IPS-20b (cell line): Measurements from ENCODE around the gene EDDM13.
"Not testable (repeated sequence)": the region's sequence is repeated elsewhere in the genome, so short reads cannot be mapped to it uniquely, and the experiment has no call there.

Experiments used
- H3K27ac ChIP-seq: one replicate; pipeline ENCODE4 v1.5.1; 2013; ENCODE audit warnings: low read length
- H3K27me3 ChIP-seq: 2 replicates; pipeline ENCODE4 v1.6.1; 2013; ENCODE audit warnings: mild to moderate bottlenecking, low read length, inconsistent platforms; ENCODE audit not compliant: insufficient read depth
- H3K36me3 ChIP-seq: 2 replicates; pipeline ENCODE4 v1.6.1; 2013; ENCODE audit warnings: low read depth, mild to moderate bottlenecking, inconsistent platforms, low read length, moderate library complexity; ENCODE audit not compliant: insufficient read depth
- H3K4me1 ChIP-seq: 2 replicates; pipeline ENCODE4 v1.6.1; 2013; ENCODE audit warnings: mild to moderate bottlenecking, control low read depth, inconsistent platforms, low read length, moderate library complexity; ENCODE audit not compliant: insufficient read depth
- H3K4me3 ChIP-seq: 2 replicates; pipeline ENCODE4 v1.5.1; 2013; ENCODE audit warnings: mild to moderate bottlenecking, low read length, inconsistent platforms
- H3K9ac ChIP-seq: 2 replicates; pipeline ENCODE4 v1.6.1; 2013; ENCODE audit warnings: low read depth, mild to moderate bottlenecking, inconsistent platforms, low read length, moderate library complexity
- H3K9me3 ChIP-seq: 2 replicates; pipeline ENCODE4 v1.6.1; 2013; ENCODE audit warnings: mild to moderate bottlenecking, low read depth, low read length, inconsistent platforms; ENCODE audit not compliant: insufficient read depth

The EDDM13 gene

GRCh38 chr19:56272161-56272798 is at the start of gene EDDM13:
EDDM13 (plus strand) TSS chr19:56272748; CDS start chr19:56272835, 87 bp downstream.
- H3K27me3 ChIP-seq: no peaks in the 10 kb centered on the region
- no peaks in the 10 kb centered on the region for H3K36me3 ChIP-seq
- no peak within 1 kb of the TSS for H3K9ac ChIP-seq
- no peaks in the 10 kb centered on the region for H3K9me3 ChIP-seq
- no peak within 1 kb of the TSS for H3K4me3 ChIP-seq
- H3K27ac ChIP-seq: no peak within 1 kb of the TSS
- H3K4me1 ChIP-seq: no peaks in the 10 kb centered on the region

GRCh38 chr19:56222901-56223300 is 49.6 kb upstream of the EDDM13 start:
- no peak overlapping the region for H3K9ac ChIP-seq

GRCh38 chr19:56223481-56223880 is 49.1 kb upstream of the EDDM13 start:
- Histone ChIP-seq H3K36me3 (no peaks in the 10 kb centered on the region), H3K27me3 (no peaks in the 10 kb centered on the region), H3K9ac (no peak overlapping the region), H3K27ac (no peak overlapping the region), H3K4me1 (no peaks in the 10 kb centered on the region), H3K4me3 (no peak overlapping the region), H3K9me3 (no peaks in the 10 kb centered on the region)

More at GRCh38 chr19:56222901-56223300, 49.6 kb upstream of the EDDM13 start:
- Histone ChIP-seq H3K4me1 (no peaks in the 10 kb centered on the region), H3K4me3 (no peak overlapping the region), H3K27ac (no peak overlapping the region), H3K9me3 (no peaks in the 10 kb centered on the region), H3K27me3 (no peaks in the 10 kb centered on the region; the same call in 1 of the 2 replicates), H3K36me3 (no peaks in the 10 kb centered on the region)

- no peak overlapping the region for H3K9ac ChIP-seq
- H3K27me3 ChIP-seq: no peaks in the 10 kb centered on the region
- H3K36me3 ChIP-seq: no peaks in the 10 kb centered on the region
- H3K27ac ChIP-seq: no peak overlapping the region
- H3K9me3 ChIP-seq: no peaks in the 10 kb centered on the region
- no peaks in the 10 kb centered on the region for H3K4me1 ChIP-seq
- no peak overlapping the region for H3K4me3 ChIP-seq
Measured at GRCh38 chr19:56245121-56245740, 27.3 kb upstream of the EDDM13 start.

GRCh38 chr19:56245764-56246163 is 26.8 kb upstream of the EDDM13 start:
- not testable (repeated sequence) for H3K9me3 ChIP-seq, H3K27me3 ChIP-seq, H3K4me1 ChIP-seq, H3K36me3 ChIP-seq, H3K9ac ChIP-seq, H3K27ac ChIP-seq, H3K4me3 ChIP-seq

GRCh38 chr19:56248736-56249338 is 23.7 kb upstream of the EDDM13 start:
- not testable (repeated sequence) for H3K4me1 ChIP-seq, H3K9me3 ChIP-seq, H3K36me3 ChIP-seq, H3K4me3 ChIP-seq, H3K27me3 ChIP-seq, H3K9ac ChIP-seq, H3K27ac ChIP-seq

- no peaks in the 10 kb centered on the region for H3K4me1 ChIP-seq
- no peaks in the 10 kb centered on the region for H3K36me3 ChIP-seq
- H3K4me3 ChIP-seq: no peak overlapping the region
- no peak overlapping the region for H3K9ac ChIP-seq
- no peaks in the 10 kb centered on the region for H3K27me3 ChIP-seq
- H3K27ac ChIP-seq: no peak overlapping the region
- peaks cover 7% of the 10 kb centered on the region; the same call in 1 of the 2 replicates for H3K9me3 ChIP-seq
Measured at GRCh38 chr19:56252699-56253422, 19.7 kb upstream of the EDDM13 start.

GRCh38 chr19:56253737-56254136 is 18.8 kb upstream of the EDDM13 start:
- no peak overlapping the region for H3K4me3 ChIP-seq
- H3K9ac ChIP-seq: no peak overlapping the region
- H3K27me3 ChIP-seq: no peaks in the 10 kb centered on the region
- peaks cover 7% of the 10 kb centered on the region; the same call in 1 of the 2 replicates for H3K9me3 ChIP-seq
- H3K36me3 ChIP-seq: no peaks in the 10 kb centered on the region
- no peaks in the 10 kb centered on the region for H3K4me1 ChIP-seq
- no peak overlapping the region for H3K27ac ChIP-seq

- Histone ChIP-seq H3K9ac (no peak overlapping the region), H3K27ac (no peak overlapping the region), H3K27me3 (no peaks in the 10 kb centered on the region), H3K36me3 (no peaks in the 10 kb centered on the region), H3K4me1 (no peaks in the 10 kb centered on the region), H3K9me3 (no peaks in the 10 kb centered on the region), H3K4me3 (no peak overlapping the region)
Measured at GRCh38 chr19:56258272-56258671, 14.3 kb upstream of the EDDM13 start.

- H3K4me1 ChIP-seq: no peaks in the 10 kb centered on the region
- H3K9ac ChIP-seq: no peak overlapping the region
- H3K36me3 ChIP-seq: no peaks in the 10 kb centered on the region
- no peak overlapping the region for H3K4me3 ChIP-seq
- H3K27me3 ChIP-seq: no peaks in the 10 kb centered on the region
- H3K9me3 ChIP-seq: no peaks in the 10 kb centered on the region
- no peak overlapping the region for H3K27ac ChIP-seq
Measured at GRCh38 chr19:56261145-56261544, 11.4 kb upstream of the EDDM13 start.

- H3K4me3 ChIP-seq, H3K9ac ChIP-seq, H3K36me3 ChIP-seq, H3K27ac ChIP-seq, H3K27me3 ChIP-seq, H3K4me1 ChIP-seq, H3K9me3 ChIP-seq: not testable (repeated sequence)
Measured at GRCh38 chr19:56261932-56262331, 10.6 kb upstream of the EDDM13 start.
